Measurements from ENCODE around the gene RASGRF2.
"Not testable (repeated sequence)": the region's sequence is repeated elsewhere in the genome, so short reads cannot be mapped to it uniquely, and the experiment has no call there.

RASGRF2 gene

DNA sequence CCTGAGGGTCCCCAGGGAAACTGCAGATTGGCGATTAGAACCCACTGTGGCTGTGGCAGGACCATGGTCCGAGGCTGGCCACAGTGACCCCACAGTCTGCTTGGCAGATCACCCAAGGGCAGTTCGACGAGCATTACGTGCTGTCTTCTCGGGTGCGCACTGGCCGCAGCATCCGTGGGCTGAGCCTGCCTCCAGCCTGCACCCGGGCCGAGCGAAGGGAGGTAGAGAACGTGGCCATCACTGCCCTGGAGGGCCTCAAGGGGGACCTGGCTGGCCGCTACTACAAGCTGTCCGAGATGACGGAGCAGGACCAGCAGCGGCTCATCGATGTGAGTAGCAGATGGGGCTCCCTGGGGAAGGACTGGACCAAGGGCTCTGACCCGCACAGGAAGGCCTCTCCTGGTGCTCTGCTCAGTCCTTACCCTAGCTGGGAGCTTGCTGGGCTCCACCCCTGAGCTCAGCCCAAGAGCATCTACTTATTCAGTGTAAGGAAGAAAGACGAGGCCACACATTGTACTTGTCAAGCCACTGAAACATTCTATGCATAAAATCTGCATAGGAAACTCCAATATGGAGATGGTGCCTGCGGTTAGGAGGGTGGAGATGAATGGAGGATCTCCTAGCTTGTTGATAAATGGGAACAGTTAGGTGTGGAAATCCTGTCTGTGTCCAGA is 294.9 kb downstream of the RASGRF2 start:
- Histone ChIP-seq H3K27ac (replicated peaks) (no peak overlapping the region), H3K4me3 (replicated peaks; ENCODE audit: insufficient read depth, low read length) (no peak overlapping the region)
- TF ChIP-seq POLR2AphosphoS5 (IDR thresholded peaks at IDR 0.05; ENCODE audit: low read depth) = no peak
- TF ChIP-seq, protein P1, sequence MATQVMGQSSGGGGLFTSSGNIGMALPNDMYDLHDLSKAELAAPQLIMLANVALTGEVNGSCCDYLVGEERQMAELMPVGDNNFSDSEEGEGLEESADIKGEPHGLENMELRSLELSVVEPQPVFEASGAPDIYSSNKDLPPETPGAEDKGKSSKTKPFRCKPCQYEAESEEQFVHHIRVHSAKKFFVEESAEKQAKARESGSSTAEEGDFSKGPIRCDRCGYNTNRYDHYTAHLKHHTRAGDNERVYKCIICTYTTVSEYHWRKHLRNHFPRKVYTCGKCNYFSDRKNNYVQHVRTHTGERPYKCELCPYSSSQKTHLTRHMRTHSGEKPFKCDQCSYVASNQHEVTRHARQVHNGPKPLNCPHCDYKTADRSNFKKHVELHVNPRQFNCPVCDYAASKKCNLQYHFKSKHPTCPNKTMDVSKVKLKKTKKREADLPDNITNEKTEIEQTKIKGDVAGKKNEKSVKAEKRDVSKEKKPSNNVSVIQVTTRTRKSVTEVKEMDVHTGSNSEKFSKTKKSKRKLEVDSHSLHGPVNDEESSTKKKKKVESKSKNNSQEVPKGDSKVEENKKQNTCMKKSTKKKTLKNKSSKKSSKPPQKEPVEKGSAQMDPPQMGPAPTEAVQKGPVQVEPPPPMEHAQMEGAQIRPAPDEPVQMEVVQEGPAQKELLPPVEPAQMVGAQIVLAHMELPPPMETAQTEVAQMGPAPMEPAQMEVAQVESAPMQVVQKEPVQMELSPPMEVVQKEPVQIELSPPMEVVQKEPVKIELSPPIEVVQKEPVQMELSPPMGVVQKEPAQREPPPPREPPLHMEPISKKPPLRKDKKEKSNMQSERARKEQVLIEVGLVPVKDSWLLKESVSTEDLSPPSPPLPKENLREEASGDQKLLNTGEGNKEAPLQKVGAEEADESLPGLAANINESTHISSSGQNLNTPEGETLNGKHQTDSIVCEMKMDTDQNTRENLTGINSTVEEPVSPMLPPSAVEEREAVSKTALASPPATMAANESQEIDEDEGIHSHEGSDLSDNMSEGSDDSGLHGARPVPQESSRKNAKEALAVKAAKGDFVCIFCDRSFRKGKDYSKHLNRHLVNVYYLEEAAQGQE (IDR thresholded peaks at IDR 0.05; ENCODE audit: insufficient replicate concordance, low read depth) = no peak
- no peak for TF ChIP-seq GABPA (IDR thresholded peaks at IDR 0.05; ENCODE audit: low read depth)
- TF ChIP-seq, protein P2, sequence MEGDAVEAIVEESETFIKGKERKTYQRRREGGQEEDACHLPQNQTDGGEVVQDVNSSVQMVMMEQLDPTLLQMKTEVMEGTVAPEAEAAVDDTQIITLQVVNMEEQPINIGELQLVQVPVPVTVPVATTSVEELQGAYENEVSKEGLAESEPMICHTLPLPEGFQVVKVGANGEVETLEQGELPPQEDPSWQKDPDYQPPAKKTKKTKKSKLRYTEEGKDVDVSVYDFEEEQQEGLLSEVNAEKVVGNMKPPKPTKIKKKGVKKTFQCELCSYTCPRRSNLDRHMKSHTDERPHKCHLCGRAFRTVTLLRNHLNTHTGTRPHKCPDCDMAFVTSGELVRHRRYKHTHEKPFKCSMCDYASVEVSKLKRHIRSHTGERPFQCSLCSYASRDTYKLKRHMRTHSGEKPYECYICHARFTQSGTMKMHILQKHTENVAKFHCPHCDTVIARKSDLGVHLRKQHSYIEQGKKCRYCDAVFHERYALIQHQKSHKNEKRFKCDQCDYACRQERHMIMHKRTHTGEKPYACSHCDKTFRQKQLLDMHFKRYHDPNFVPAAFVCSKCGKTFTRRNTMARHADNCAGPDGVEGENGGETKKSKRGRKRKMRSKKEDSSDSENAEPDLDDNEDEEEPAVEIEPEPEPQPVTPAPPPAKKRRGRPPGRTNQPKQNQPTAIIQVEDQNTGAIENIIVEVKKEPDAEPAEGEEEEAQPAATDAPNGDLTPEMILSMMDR (IDR thresholded peaks at IDR 0.05; ENCODE audit: insufficient read depth, low read length) = no peak

DNA sequence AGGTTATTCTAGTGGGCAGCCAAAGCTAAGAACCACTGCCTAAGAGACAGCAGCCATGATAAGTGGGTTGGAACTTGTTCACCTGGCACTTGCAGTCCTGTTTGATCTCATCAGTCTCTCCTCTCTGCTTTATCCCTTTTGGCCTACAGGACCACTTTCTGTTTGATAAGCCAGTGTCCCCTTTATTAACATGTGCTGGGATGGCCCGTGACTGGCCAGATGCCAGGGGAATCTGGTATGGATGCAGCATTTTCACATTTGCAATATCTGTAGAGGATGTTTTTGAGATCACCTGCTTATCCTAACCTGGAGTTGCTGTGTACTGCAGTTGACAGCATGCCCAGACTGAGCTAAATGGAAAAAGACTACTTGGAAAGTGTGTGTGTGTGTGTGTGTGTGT is 296.6 kb downstream of the RASGRF2 start:
- DNase-seq (ENCODE audit: low read depth in 1 of 2, low spot score in 1 of 2) = no peak
- H3K27ac ChIP-seq (replicated peaks) = no peak overlapping the region
- H3K4me3 ChIP-seq (replicated peaks; ENCODE audit: insufficient read depth, low read length) = no peak overlapping the region
- no peak for TF ChIP-seq GABPA (IDR thresholded peaks at IDR 0.05; ENCODE audit: low read depth)
- TF ChIP-seq, protein P2 (IDR thresholded peaks at IDR 0.05; ENCODE audit: insufficient read depth, low read length) = no peak
- TF ChIP-seq, protein P1 (IDR thresholded peaks at IDR 0.05; ENCODE audit: insufficient replicate concordance, low read depth) = no peak
- H3K27me3 ChIP-seq (ENCODE audit: insufficient read depth, poor library complexity, severe bottlenecking) = no peaks in the 10 kb centered on the region

More for the DNA sequence above, 294.9 kb downstream of the RASGRF2 start:
- H3K27me3 ChIP-seq (ENCODE audit: insufficient read depth, poor library complexity, severe bottlenecking) = no peaks in the 10 kb centered on the region
- DNase-seq (ENCODE audit: low read depth in 1 of 2, low spot score in 1 of 2) = no peak

DNA sequence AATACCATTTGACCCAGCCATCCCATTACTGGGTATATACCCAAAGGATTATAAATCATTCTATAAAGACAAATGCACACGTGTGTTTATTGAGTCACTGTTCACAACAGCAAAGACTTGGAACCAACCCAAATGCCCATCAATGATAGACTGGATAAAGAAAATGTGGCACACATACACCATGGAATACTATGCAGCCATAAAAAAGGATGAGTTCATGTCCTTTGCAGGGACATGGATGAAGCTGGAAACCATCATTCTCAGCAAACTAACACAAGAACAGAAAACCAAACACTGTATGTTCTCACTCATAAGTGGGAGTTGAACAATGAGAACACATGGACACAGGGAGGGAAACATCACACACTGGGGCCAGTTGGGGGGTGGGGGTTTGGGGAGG is 302.6 kb downstream of the RASGRF2 start:
- H3K27me3 ChIP-seq (ENCODE audit: insufficient read depth, poor library complexity, severe bottlenecking); DNase-seq (ENCODE audit: low read depth in 1 of 2, low spot score in 1 of 2); H3K27ac ChIP-seq (replicated peaks); H3K4me3 ChIP-seq (replicated peaks; ENCODE audit: insufficient read depth, low read length): not testable (repeated sequence)

DNA sequence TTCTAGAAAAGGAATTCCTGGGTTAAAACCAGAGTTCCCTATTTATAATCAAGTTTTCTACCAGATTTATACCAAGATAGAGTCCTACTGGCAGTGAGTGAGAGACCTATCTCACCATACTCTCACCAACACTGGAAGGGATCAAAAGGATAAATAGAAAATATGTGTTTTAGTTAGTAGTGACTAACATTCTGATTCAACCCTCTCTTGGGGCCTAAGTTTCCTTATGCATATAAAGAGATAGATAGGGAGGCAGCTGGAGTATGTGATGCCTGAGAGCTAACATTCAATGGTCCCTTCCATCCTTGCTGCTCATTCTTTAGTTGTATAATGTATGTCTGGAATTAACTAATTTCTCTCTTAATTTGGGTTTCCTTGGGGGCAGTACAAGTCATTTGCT is 304.9 kb downstream of the RASGRF2 start:
- Histone ChIP-seq H3K27ac (replicated peaks) (no peak overlapping the region), H3K27me3 (ENCODE audit: insufficient read depth, poor library complexity, severe bottlenecking) (no peaks in the 10 kb centered on the region), H3K4me3 (replicated peaks; ENCODE audit: insufficient read depth, low read length) (no peak overlapping the region)
- DNase-seq (ENCODE audit: low read depth in 1 of 2, low spot score in 1 of 2) = no peak
- TF ChIP-seq, protein P1 (IDR thresholded peaks at IDR 0.05; ENCODE audit: insufficient replicate concordance, low read depth) = no peak
- TF ChIP-seq GABPA (IDR thresholded peaks at IDR 0.05; ENCODE audit: low read depth) (no peak), POLR2AphosphoS5 (IDR thresholded peaks at IDR 0.05; ENCODE audit: low read depth) (no peak), SPI1 (IDR thresholded peaks at IDR 0.05; ENCODE audit: borderline replicate concordance, low read depth) (no peak)
- TF ChIP-seq, protein P2 (IDR thresholded peaks at IDR 0.05; ENCODE audit: insufficient read depth, low read length) = no peak
